GM12878 (cell line): Measurements from ENCODE around the gene ERP29.
"Not testable (repeated sequence)": the region's sequence is repeated elsewhere in the genome, so short reads cannot be mapped to it uniquely, and the experiment has no call there.

ENCODE experiments used
- CEBPB ChIP-seq, 2 experiments: fragments of 150-350 bp in 1 of 2; IDR thresholded peaks; 2 replicates each; pipeline ENCODE4 v1.6.1; 2012 to 2014; ENCODE audit warnings: low read depth in 2 of 2, low read length in 2 of 2, borderline replicate concordance in 1 of 2, inconsistent platforms in 1 of 2
- EED ChIP-seq: sonication (generic); IDR thresholded peaks from 2 replicates; pipeline ENCODE4 v1.6.1; 2016; ENCODE audit warnings: antibody characterized with exemption, low read depth
- ESRRA ChIP-seq: IDR thresholded peaks from 2 replicates; pipeline ENCODE4 v1.6.1; 2012; ENCODE audit warnings: mild to moderate bottlenecking, low read length, improper control_type of control experiment
- EZH2 ChIP-seq: IDR thresholded peaks from 2 replicates; pipeline ENCODE4 v1.6.1; 2012; ENCODE audit warnings: low read depth, mild to moderate bottlenecking, control low read depth, inconsistent platforms, low read length, borderline replicate concordance; ENCODE audit not compliant: control insufficient read depth
- IRF4 ChIP-seq: IDR thresholded peaks from 2 replicates; pipeline ENCODE4 v1.6.1; 2011; ENCODE audit warnings: low read depth, low read length
- NBN ChIP-seq: fragments of 450-650 bp; IDR thresholded peaks from 2 replicates; pipeline ENCODE4 v1.6.1; 2016
- NR2C2 ChIP-seq: IDR thresholded peaks from 2 replicates; pipeline ENCODE4 v1.6.1; 2011; ENCODE audit warnings: borderline replicate concordance, low read depth; ENCODE audit not compliant: control insufficient read depth, insufficient read length
- NRF1 ChIP-seq: conservative IDR thresholded peaks from 2 replicates; pipeline ENCODE4 v1.6.1; 2011; ENCODE audit warnings: mild to moderate bottlenecking, low read depth, low read length, improper control_type of control experiment
- RAD21 ChIP-seq: IDR thresholded peaks from 2 replicates; pipeline ENCODE4 v1.6.1; 2011; ENCODE audit warnings: mild to moderate bottlenecking, low read depth, low read length, moderate library complexity; ENCODE audit not compliant: insufficient read depth
- TF ChIP-seq, protein P1 (sequence below), 3 experiments: IDR thresholded peaks in 2 of 3; conservative IDR thresholded peaks in 1 of 3; 2 replicates each; pipeline ENCODE4 v1.5.1; 2011; ENCODE audit warnings: low read depth in 3 of 3, low read length in 3 of 3, mild to moderate bottlenecking in 3 of 3, control low read depth in 2 of 3, moderate library complexity in 2 of 3, inconsistent platforms in 1 of 3, mixed read lengths in 1 of 3; ENCODE audit not compliant: control insufficient read depth in 2 of 3, insufficient read depth in 1 of 3; ENCODE audit errors: extremely low read depth in 1 of 3
- TF ChIP-seq, protein P2 (sequence below): fragments of 450-650 bp; formaldehyde crosslinking; IDR thresholded peaks from 2 replicates; pipeline ENCODE4 v1.4.0; 2022; ENCODE audit warnings: mild to moderate bottlenecking, moderate library complexity
- TF ChIP-seq, protein P3 (sequence below): IDR thresholded peaks from 2 replicates; pipeline ENCODE4 v1.6.1; 2011; ENCODE audit warnings: low read depth, mild to moderate bottlenecking, low read length, moderate library complexity, borderline replicate concordance; ENCODE audit errors: extremely low read depth

DNA sequence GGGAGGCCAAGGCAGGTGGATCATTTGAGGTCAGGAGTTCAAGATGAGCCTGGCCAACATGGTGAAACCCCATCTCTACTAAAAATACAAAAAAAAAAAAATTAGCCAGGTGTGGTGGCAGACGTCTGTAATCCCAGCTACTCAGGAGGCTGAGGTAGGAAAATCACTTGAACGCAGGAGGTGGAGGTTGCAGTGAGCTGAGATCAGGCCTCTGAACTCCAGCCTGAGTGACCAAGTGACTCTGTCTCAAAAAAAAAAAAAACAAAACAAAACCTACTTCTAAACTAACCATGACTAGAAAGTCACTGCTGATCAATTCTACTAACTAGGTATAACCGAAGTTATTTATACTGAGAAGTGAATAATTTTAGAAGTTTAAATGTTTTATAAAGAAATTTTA is 3.6 kb upstream of the ERP29 start:
- TF ChIP-seq, protein P1, sequence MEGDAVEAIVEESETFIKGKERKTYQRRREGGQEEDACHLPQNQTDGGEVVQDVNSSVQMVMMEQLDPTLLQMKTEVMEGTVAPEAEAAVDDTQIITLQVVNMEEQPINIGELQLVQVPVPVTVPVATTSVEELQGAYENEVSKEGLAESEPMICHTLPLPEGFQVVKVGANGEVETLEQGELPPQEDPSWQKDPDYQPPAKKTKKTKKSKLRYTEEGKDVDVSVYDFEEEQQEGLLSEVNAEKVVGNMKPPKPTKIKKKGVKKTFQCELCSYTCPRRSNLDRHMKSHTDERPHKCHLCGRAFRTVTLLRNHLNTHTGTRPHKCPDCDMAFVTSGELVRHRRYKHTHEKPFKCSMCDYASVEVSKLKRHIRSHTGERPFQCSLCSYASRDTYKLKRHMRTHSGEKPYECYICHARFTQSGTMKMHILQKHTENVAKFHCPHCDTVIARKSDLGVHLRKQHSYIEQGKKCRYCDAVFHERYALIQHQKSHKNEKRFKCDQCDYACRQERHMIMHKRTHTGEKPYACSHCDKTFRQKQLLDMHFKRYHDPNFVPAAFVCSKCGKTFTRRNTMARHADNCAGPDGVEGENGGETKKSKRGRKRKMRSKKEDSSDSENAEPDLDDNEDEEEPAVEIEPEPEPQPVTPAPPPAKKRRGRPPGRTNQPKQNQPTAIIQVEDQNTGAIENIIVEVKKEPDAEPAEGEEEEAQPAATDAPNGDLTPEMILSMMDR (IDR thresholded peaks at IDR 0.05 in 2 of 3, conservative IDR thresholded peaks at IDR 0.05 in 1 of 3; ENCODE audit: control insufficient read depth in 2 of 3, extremely low read depth in 1 of 3, insufficient read depth in 1 of 3, low read depth in 3 of 3, low read length in 3 of 3), result not testable (repeated sequence)
- not testable (repeated sequence) for TF ChIP-seq NBN; IRF4; EED; CEBPB (IDR thresholded peaks at IDR 0.05; ENCODE audit: borderline replicate concordance in 1 of 2, low read depth in 2 of 2, low read length in 2 of 2); EZH2; NR2C2; ESRRA; RAD21; NRF1
- TF ChIP-seq, protein P2, sequence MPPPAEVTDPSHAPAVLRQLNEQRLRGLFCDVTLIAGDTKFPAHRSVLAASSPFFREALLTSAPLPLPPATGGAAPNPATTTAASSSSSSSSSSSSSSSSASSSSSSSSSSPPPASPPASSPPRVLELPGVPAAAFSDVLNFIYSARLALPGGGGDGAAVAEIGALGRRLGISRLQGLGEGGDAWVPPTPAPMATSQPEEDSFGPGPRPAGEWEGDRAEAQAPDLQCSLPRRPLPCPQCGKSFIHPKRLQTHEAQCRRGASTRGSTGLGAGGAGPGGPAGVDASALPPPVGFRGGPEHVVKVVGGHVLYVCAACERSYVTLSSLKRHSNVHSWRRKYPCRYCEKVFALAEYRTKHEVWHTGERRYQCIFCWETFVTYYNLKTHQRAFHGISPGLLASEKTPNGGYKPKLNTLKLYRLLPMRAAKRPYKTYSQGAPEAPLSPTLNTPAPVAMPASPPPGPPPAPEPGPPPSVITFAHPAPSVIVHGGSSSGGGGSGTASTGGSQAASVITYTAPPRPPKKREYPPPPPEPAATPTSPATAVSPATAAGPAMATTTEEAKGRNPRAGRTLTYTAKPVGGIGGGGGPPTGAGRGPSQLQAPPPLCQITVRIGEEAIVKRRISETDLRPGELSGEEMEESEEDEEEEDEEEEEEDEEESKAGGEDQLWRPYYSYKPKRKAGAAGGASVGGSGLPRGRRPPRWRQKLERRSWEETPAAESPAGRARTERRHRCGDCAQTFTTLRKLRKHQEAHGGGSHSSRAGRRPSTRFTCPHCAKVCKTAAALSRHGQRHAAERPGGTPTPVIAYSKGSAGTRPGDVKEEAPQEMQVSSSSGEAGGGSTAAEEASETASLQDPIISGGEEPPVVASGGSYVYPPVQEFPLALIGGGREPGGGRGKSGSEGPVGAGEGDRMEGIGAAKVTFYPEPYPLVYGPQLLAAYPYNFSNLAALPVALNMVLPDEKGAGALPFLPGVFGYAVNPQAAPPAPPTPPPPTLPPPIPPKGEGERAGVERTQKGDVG (CRISPR knock-in tag), result not testable (repeated sequence)
- TF ChIP-seq, protein P3, sequence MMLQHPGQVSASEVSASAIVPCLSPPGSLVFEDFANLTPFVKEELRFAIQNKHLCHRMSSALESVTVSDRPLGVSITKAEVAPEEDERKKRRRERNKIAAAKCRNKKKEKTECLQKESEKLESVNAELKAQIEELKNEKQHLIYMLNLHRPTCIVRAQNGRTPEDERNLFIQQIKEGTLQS, result not testable (repeated sequence)
